ENCODE results near the gene LMBR1.
"Not testable (repeated sequence)": the region's sequence is repeated elsewhere in the genome, so short reads cannot be mapped to it uniquely, and the experiment has no call there.

LMBR1 gene

GRCh38 chr7:156920487-156921373 is 27.7 kb upstream of the LMBR1 start:
- H4K20me1 ChIP-seq (ENCODE audit: control insufficient read depth, insufficient read depth, low read depth, low read length); H3K4me1 ChIP-seq (ENCODE audit: control insufficient read depth, low read length); H3F3A ChIP-seq (ENCODE audit: control insufficient read depth, insufficient read depth); H3K79me2 ChIP-seq (ENCODE audit: control insufficient read depth, low read length); H3K36me3 ChIP-seq (ENCODE audit: control insufficient read depth, low read length); H3K27ac ChIP-seq (ENCODE audit: low read depth, low read length); H3K9me3 ChIP-seq (ENCODE audit: control insufficient read depth, insufficient read depth, low read length); H3K9me2 ChIP-seq (replicated peaks; ENCODE audit: control insufficient read depth, low read length); H3K4me3 ChIP-seq (ENCODE audit: low read length); H3K4me2 ChIP-seq (ENCODE audit: low read length): not testable (repeated sequence)
- H3K27me3 ChIP-seq (ENCODE audit: control insufficient read depth, low read length): peaks cover 34% of the 10 kb centered on the region

GRCh38 chr7:156920076-156920475 is 27.1 kb upstream of the LMBR1 start:
- Histone ChIP-seq H4K20me1 (ENCODE audit: control insufficient read depth, insufficient read depth, low read depth, low read length) (no peaks in the 10 kb centered on the region), H3K4me2 (ENCODE audit: low read length) (no peak overlapping the region), H3K27me3 (ENCODE audit: control insufficient read depth, low read length) (peaks cover 34% of the 10 kb centered on the region), H3K9me2 (replicated peaks; ENCODE audit: control insufficient read depth, low read length) (no peaks in the 10 kb centered on the region), H3K36me3 (ENCODE audit: control insufficient read depth, low read length) (no peaks in the 10 kb centered on the region), H3K27ac (ENCODE audit: low read depth, low read length) (no peak overlapping the region), H3K9me3 (ENCODE audit: control insufficient read depth, insufficient read depth, low read length) (no peaks in the 10 kb centered on the region), H3K4me1 (ENCODE audit: control insufficient read depth, low read length) (no peaks in the 10 kb centered on the region; the same call in 1 of the 2 replicates), H3F3A (ENCODE audit: control insufficient read depth, insufficient read depth) (no peaks in the 10 kb centered on the region), H3K4me3 (ENCODE audit: low read length) (no peak overlapping the region), H3K79me2 (ENCODE audit: control insufficient read depth, low read length) (no peaks in the 10 kb centered on the region)
- TF ChIP-seq EZH2phosphoT487 (IDR thresholded peaks at IDR 0.05; ENCODE audit: borderline replicate concordance, low read length) (no peak), CTCF (IDR thresholded peaks at IDR 0.05; ENCODE audit: low read depth, low read length, poor library complexity, severe bottlenecking) (no peak)

GRCh38 chr7:156919132-156919713 is 26.2 kb upstream of the LMBR1 start:
- no peaks in the 10 kb centered on the region for H4K20me1 ChIP-seq (ENCODE audit: control insufficient read depth, insufficient read depth, low read depth, low read length)
- H3K79me2 ChIP-seq (ENCODE audit: control insufficient read depth, low read length): no peaks in the 10 kb centered on the region
- no peak overlapping the region for H3K4me2 ChIP-seq (ENCODE audit: low read length)
- no peaks in the 10 kb centered on the region for H3F3A ChIP-seq (ENCODE audit: control insufficient read depth, insufficient read depth)
- H3K4me1 ChIP-seq (ENCODE audit: control insufficient read depth, low read length): no peaks in the 10 kb centered on the region; the same call in 1 of the 2 replicates
- H3K36me3 ChIP-seq (ENCODE audit: control insufficient read depth, low read length): no peaks in the 10 kb centered on the region
- H3K9me2 ChIP-seq (replicated peaks; ENCODE audit: control insufficient read depth, low read length): no peaks in the 10 kb centered on the region
- H3K9me3 ChIP-seq (ENCODE audit: control insufficient read depth, insufficient read depth, low read length): no peaks in the 10 kb centered on the region
- H3K27ac ChIP-seq (ENCODE audit: low read depth, low read length): no peak overlapping the region
- TF ChIP-seq EZH2phosphoT487 (IDR thresholded peaks at IDR 0.05; ENCODE audit: borderline replicate concordance, low read length) (no peak), CTCF (IDR thresholded peaks at IDR 0.05; ENCODE audit: low read depth, low read length, poor library complexity, severe bottlenecking) (no peak)
- H3K4me3 ChIP-seq (ENCODE audit: low read length): no peak overlapping the region
- peaks cover 34% of the 10 kb centered on the region for H3K27me3 ChIP-seq (ENCODE audit: control insufficient read depth, low read length)

GRCh38 chr7:156918635-156919034 is 25.7 kb upstream of the LMBR1 start:
- Histone ChIP-seq H3K4me3 (ENCODE audit: low read length) (no peak overlapping the region), H3K27ac (ENCODE audit: low read depth, low read length) (no peak overlapping the region), H3K9me3 (ENCODE audit: control insufficient read depth, insufficient read depth, low read length) (no peaks in the 10 kb centered on the region), H3K36me3 (ENCODE audit: control insufficient read depth, low read length) (no peaks in the 10 kb centered on the region), H3K4me2 (ENCODE audit: low read length) (no peak overlapping the region), H3F3A (ENCODE audit: control insufficient read depth, insufficient read depth) (no peaks in the 10 kb centered on the region), H3K27me3 (ENCODE audit: control insufficient read depth, low read length) (peaks cover 34% of the 10 kb centered on the region), H3K4me1 (ENCODE audit: control insufficient read depth, low read length) (no peaks in the 10 kb centered on the region; the same call in 1 of the 2 replicates), H3K9me2 (replicated peaks; ENCODE audit: control insufficient read depth, low read length) (no peaks in the 10 kb centered on the region), H4K20me1 (ENCODE audit: control insufficient read depth, insufficient read depth, low read depth, low read length) (no peaks in the 10 kb centered on the region), H3K79me2 (ENCODE audit: control insufficient read depth, low read length) (no peaks in the 10 kb centered on the region)
- TF ChIP-seq CTCF (IDR thresholded peaks at IDR 0.05; ENCODE audit: low read depth, low read length, poor library complexity, severe bottlenecking): no peak
- TF ChIP-seq EZH2phosphoT487 (IDR thresholded peaks at IDR 0.05; ENCODE audit: borderline replicate concordance, low read length): 0 out of 2 replicates have a peak, but pooled peaks have one; percentile 7

- not testable (repeated sequence) for H3F3A ChIP-seq (ENCODE audit: control insufficient read depth, insufficient read depth); H3K9me2 ChIP-seq (replicated peaks; ENCODE audit: control insufficient read depth, low read length); H3K4me1 ChIP-seq (ENCODE audit: control insufficient read depth, low read length); H3K79me2 ChIP-seq (ENCODE audit: control insufficient read depth, low read length); H3K27ac ChIP-seq (ENCODE audit: low read depth, low read length); H4K20me1 ChIP-seq (ENCODE audit: control insufficient read depth, insufficient read depth, low read depth, low read length); H3K27me3 ChIP-seq (ENCODE audit: control insufficient read depth, low read length); H3K4me3 ChIP-seq (ENCODE audit: low read length); H3K9me3 ChIP-seq (ENCODE audit: control insufficient read depth, insufficient read depth, low read length); H3K4me2 ChIP-seq (ENCODE audit: low read length); H3K36me3 ChIP-seq (ENCODE audit: control insufficient read depth, low read length)
These were observed 16.7 kb upstream of the LMBR1 start for GRCh38 chr7:156909574-156910252.

Measured in DOHH2 (cell line).